HT1080 (cell line): ENCODE measurements around the gene PPP2R5B. TPM values are rescaled to one million over a fixed set of nuclear protein-coding genes. Genes with fewer than 3 reads are reported as not detected.

Experiments used
- DNase-seq: peaks from one replicate; pipeline ENCODE4 v3.0.0-alpha.2; 2015; ENCODE audit warnings: low read depth
- total RNA-seq: library from RNA; depleted of rRNA; stranded (reverse); fragments of >200 nt; shearing (Covaris generic); gene quantifications from 2 replicates; pipeline ENCODE4 v1.2.3, GENCODE V29; 2014

Gene PPP2R5B
- total RNA-seq, 1 experiment from 2014 or later = 8.3 TPM

- no peak for DNase-seq
Measured at GRCh38 chr11:64906314-64906635, 18.2 kb upstream of the PPP2R5B start.

DNA sequence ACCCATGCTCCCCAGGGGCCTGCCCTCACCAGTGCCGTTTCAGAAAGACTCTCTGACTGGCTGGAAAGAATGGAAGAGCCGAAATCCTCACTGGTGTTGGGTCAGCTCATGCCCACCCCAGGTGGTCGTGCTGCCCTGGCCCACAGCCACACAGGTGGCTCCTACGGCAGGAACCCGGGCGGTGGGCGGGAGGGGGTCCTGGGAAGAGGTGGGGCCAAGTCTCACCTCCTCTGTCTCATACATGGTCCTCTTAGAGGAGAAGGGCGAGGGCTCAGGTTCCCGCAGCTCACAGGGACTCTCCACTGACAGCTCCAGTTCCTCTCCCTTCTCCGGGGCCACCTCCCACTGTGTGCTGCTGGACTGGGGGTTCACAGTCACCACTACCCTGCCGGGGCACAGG is 15.7 kb upstream of the PPP2R5B start:
- DNase-seq = no peak

DNA sequence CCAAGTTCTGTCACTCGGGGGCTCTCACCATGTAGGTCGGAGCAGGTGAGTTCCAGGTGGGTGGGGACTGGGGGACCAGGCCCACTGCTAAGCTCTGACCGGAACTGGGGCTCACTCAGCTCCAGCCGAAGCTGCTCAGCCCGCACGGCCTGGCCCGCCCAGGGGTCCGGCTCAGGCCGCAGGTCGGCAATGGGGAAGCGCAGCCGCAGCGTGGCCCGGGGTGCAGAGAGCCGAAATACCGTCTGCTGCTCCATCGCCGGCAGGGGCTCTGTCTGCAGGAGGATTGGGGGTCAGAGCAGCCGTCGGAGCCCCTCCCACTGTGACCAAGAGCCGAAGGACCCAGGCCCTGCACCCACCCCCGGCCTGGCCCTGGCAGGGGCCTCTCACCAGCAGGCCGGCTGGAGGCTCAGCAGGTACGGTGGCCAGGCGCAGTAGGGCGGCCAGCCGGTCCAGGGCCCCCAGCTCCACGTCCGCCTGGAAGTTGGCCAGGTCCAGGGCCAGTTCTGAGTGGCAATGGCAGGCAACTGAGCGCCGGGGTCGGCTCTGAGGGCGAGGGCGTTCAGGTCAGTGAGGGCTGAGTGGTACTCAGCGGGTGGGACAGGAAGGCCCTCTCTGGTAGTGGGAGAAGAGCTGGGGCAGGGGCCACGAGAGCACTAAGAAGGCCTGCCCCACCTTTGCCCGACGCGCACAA is 14.7 kb upstream of the PPP2R5B start:
- DNase-seq = no peak

DNA sequence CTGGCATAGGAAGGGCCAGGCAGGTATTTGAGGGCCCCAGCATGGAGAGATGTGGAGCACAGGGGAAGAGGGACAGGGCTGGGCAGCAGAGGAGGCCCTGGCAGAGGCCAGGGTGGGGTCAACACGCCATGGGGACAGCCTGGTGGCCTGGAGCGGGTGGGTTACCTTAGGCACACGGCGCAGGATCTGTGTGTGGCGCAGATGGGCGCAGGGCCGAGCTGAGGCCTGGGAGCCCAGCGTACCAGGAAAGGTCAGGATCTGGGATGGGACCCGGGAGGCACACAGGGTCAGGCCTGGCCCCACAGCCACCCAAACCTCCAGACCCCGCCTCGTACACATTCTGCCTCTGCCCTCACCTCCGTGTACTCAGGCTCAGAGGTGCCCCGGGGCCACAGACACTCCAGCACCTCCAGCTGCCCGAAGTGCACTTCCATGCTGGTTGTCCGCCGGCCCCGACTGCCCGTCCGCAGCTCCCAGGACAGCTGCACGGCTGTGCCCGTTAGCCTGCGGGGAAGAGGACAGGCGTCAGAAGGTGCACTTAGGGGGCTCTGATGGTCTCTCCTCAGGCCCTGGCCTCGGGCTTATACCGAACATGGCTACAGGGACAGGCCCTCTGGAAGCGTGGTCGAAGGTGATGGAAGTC is 13.9 kb upstream of the PPP2R5B start:
- no peak for DNase-seq

GRCh38 chr11:64911142-64911541 is 13.3 kb upstream of the PPP2R5B start:
- no peak for DNase-seq

DNA sequence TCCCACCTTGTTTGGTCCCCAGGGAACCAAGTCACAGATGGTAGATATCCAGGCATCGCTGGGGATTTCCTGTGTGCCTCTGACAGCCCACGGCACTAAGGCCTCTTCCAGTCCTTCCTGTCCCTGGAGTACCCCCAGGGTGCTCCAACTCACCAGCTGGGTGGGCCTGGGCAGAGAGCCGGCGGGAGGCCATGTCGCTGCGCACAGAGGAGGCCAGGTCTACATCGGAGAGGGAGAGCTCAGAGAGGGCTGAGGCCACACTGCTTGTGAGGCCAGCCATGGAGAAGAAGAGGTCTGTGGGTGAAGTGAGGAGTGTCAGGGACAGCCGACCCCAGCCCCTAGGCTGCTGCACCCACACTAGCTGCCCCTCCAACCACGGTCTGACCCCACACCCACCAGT is 12.8 kb upstream of the PPP2R5B start:
- no peak for DNase-seq

DNA sequence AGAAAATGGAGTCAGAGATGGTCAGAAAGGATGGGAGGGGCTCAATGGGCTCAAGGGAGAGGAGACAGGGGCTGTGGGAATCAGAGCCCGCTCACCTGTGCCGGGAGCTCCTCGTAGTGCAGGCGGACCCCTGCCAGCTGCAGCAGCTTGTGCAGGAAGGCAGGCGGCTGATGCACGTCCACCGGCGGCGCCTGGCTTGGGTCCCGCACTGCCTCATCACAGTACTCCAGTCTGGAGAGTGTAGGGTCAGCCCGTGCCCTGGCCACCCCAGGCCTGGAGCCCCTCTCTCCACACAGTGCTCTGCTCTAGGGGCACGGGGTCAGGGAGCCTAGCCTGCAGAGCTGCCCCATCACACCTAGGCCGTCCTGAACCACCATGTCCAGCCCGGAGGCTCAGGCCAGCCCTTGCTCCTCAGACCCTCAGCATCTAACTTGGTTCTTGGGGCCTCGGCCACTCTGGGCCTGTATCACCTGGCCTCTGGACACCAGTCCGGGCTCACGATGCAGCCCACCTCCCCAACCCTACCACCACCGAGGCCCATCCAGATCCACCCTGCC is 11.2 kb upstream of the PPP2R5B start:
- DNase-seq = no peak

GRCh38 chr11:64914123-64914522 is 10.4 kb upstream of the PPP2R5B start:
- no peak for DNase-seq

DNA sequence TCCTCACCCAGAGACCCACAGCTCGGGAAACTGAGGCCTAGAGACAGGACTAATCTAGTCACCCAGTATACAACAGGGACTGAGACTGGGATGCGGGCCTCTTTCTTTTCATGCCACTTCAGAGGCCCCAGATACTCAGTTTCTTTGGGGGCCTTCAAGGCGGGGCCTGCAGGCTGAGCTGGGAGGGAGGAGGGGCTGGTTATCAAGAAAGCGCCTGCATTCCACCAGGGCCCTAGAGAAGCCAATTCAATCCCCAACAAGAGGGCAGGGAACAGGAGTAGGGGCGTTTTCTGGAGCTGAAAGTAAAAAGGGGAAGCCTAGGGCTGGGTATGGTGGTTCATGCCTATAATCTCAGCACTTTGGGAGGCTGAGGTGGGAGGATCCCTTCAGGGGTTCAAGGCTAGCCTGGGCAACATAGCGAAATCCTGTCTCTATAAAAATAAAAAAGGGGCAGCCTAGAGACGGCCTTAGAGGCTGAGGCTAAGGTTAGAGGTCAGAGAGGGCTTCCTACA is 9.1 kb upstream of the PPP2R5B start:
- no peak for DNase-seq

DNA sequence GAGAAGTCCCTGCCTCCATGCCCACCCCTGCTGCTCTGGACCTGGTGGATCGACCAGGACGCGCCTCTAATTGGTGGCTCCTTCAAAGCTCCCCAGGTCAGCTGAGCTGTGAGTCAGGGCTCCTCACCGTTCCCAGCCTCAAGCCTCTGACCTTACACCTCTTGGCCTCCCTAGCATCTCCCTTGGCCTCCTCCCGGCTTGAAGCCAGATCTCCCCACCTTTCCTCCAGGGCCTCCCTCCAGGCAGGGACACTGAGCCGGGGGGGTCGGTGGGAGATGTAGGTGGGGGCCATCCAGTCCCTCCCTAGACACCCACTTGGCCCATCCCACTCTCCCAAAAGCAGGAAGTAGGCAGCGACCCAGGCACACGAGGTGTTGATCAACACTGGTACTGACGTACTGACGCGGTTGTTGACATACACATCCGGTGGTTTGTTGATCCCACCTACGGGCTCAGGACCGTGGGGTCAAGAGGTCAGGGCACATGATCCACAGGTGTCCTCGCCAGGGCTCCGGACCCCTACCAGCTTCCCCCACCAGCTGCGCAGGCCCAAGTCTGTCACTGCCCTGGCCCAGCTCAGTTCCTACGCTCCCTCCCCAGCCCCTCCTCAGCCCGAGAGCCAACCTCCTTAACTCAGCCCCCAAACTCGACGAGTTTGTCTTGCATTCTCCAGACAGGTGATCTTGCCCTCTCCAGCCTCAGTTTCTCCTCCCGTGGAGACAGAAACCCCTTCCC is 8.3 kb upstream of the PPP2R5B start:
- DNase-seq = peak; percentile 57

DNA sequence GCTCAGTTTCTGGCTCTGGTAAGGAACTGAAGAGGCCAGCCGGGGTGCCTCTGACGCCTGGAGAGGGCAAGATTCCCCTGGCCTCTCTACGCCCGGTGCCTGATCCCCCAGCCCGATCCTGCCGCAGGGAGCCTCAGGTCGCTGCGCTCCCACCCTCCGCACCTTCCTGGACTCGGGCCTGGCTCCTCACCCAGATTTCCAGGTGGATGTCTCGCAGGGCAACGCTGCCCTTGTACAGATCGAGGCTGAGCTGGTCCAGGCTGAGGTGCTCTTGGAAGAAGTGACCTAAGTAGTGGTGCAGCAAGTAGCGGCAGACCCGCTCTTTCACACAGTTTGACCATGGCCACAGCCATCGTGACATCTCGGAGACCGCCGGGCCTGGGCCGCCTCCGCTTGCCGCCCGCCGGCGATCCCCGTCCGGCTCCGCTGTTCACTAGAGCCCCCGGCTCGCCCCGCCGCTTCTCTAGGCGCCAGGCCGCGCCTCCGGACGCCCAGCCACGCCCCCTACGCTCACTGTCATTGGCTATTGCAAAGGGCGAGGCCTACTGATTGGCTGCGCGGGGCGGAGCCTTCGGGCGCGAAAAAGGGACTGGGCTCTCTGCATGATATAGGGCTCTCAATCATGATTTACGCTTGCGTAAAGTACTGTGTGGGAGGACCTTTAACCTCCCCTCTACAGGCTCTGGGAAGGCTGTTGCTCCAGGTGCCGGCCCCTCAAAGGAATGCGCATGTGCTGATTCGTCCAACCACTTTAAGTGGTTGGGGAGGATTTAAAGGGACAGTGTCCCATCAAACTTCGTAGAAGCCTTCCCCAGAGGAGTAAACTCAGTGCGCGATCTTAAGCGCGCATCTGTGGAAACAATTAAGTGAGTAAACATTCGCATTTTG is 7.5 kb upstream of the PPP2R5B start, which contains the start of gene ATG2A:
Gene ATG2A, minus strand, starts transcription at position 435 of the 888 bp plus-strand sequence. Its CDS starts 74 bp downstream, at position 361.
- DNase-seq = peak; percentile 100

- DNase-seq = no peak
Measured at GRCh38 chr11:64917663-64917995, 6.9 kb upstream of the PPP2R5B start.

DNA sequence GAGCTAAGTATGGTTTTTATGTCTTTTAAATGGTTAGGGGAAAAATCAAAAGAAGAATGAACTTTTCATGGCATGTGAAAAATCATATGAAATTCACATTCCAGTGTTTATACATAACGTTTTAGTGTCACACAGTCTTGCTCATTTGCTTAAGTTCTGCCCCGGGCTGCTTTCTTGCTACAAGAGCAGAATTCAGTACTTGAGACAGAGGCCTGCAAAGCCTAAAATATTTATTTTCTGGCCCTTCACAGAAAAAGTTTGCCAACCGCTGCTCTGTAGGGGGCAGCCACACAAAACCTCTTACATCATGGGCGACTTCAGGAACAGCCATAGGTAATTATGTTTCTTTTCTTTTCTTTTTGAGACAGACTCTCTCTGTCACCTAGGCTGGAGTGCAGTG is 6.5 kb upstream of the PPP2R5B start:
- DNase-seq = peak; percentile 51

DNA sequence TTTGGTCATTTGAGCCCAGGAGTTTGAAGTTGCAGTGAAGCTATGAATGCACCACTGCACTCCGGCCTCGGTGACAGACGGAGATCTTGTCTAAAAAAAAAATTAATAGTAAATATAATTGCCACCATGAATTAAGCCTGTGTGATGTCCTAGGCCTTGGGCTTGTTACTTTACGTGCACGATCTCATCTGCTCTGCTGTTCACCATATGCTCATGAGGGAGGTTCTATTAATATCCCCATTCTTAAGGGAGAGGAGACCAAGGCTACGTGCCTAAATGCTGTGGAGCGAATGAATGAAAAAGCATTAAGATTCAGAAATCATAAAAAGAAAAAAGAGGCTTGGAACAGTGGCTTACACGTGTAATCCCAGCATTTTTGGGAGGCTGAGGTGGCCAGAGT is 4.9 kb upstream of the PPP2R5B start:
- no peak for DNase-seq

DNA sequence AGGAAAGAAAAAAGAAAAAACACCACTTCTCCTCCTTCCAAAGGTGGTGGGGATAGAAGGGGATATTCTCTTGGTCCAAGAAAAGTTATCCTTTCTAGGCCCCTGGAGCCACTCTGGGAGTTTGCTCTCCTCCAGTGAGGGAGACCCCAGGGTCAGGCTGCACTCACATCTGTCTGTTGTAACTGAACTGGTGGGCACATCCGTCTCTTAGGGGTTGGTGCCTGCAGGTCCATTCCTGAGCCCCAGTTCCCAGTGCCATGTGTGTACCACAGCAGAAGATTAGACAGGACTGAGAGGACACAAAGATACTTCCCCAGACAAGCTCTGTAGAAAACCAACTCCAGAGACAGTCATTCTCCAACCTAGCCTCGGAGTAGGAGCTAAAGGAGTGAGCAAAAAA is 4.4 kb upstream of the PPP2R5B start:
- no peak for DNase-seq

- DNase-seq = no peak
Measured at GRCh38 chr11:64921384-64921783, 3.1 kb upstream of the PPP2R5B start.

- DNase-seq = no peak
Measured at GRCh38 chr11:64923151-64923661, 1.3 kb upstream of the PPP2R5B start.

- no peak for DNase-seq
Measured at GRCh38 chr11:64924910-64925284, 408 bp downstream of the PPP2R5B start.

- no peak for DNase-seq
Measured at GRCh38 chr11:64925536-64926436, 1.3 kb downstream of the PPP2R5B start.

DNA sequence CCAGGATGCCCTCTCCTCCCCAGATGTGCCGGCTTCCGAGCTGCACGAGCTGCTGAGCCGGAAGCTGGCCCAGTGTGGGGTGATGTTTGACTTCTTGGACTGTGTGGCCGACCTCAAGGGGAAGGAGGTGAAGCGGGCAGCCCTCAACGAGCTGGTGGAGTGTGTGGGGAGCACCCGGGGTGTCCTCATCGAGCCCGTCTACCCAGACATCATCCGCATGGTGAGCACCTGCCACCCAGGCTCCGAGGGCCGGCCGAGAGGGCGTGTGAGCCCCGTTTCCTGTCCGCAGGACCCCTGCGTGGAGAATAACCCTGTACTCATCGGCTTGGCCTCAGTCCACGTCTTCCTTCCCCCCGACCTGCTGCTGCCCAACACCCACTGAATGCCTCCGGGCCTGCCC is 2.2 kb downstream of the PPP2R5B start:
- DNase-seq = no peak
